LNCAP (cell line): ENCODE measurements around the gene EVC.

ENCODE experiments used
- TF ChIP-seq, protein P1 (sequence below): fragments of 450-650 bp; IDR thresholded peaks from 2 replicates; pipeline ENCODE4 v1.5.1; 2017; ENCODE audit warnings: mild to moderate bottlenecking

Gene EVC

DNA sequence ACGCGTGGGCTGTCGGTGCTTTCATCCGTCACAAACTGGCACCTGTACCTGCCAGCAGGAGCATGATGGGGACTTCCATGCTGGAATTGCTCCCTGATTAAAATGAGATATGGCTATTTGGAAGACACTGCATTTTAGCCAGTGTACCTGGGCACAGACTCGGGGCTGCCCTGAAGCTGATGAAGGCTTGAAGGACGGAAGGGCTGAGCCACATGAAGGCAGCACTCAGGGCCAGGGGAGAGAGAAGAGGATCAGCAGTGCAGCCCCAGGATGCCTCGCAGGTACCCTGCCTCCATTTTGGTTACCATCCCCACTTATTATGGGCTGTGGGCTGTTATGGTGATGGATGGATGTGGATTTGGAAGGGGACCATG is 102.9 kb downstream of the EVC start:
- TF ChIP-seq, protein P1, sequence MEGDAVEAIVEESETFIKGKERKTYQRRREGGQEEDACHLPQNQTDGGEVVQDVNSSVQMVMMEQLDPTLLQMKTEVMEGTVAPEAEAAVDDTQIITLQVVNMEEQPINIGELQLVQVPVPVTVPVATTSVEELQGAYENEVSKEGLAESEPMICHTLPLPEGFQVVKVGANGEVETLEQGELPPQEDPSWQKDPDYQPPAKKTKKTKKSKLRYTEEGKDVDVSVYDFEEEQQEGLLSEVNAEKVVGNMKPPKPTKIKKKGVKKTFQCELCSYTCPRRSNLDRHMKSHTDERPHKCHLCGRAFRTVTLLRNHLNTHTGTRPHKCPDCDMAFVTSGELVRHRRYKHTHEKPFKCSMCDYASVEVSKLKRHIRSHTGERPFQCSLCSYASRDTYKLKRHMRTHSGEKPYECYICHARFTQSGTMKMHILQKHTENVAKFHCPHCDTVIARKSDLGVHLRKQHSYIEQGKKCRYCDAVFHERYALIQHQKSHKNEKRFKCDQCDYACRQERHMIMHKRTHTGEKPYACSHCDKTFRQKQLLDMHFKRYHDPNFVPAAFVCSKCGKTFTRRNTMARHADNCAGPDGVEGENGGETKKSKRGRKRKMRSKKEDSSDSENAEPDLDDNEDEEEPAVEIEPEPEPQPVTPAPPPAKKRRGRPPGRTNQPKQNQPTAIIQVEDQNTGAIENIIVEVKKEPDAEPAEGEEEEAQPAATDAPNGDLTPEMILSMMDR = no peak

DNA sequence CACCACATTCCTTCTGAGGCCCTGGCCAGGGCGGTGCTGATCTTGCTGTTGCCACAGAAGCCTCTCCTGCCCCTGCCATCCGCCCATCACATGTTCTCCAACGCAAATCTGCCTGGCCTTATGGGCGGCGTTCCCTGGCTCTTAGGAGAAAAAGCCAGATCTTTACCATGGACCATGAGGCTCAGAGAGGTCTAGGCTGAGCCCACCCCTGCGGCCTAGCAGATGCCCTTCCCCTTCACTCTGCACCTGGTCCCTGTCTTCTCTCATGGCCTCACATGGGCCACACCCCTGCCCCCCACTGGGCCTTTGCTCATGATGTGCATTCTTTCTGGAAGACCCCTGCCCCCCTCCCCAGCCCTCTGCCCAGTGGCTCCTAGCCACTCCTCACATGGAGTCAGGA is 103.4 kb downstream of the EVC start:
- TF ChIP-seq, protein P1 = no peak

DNA sequence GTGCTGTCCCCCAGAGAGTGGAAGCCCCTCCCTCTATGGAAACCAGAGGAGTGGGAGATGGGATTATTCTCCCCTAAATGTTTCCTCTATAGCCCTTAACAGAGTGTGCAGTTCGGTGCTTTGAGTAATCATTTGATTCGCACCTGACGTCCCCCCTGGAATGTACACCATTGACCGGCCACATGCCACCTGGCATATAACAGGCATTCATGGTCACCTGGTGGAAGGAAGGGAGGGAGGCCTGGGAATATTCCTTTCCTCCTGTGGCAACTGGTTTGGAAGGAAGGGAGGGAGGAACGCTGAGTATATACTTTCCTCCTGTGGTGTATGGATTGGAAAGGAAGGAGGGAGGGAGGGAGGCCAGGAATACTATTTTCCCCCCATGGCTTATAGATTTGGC is 104.6 kb downstream of the EVC start:
- TF ChIP-seq, protein P1 = no peak

DNA sequence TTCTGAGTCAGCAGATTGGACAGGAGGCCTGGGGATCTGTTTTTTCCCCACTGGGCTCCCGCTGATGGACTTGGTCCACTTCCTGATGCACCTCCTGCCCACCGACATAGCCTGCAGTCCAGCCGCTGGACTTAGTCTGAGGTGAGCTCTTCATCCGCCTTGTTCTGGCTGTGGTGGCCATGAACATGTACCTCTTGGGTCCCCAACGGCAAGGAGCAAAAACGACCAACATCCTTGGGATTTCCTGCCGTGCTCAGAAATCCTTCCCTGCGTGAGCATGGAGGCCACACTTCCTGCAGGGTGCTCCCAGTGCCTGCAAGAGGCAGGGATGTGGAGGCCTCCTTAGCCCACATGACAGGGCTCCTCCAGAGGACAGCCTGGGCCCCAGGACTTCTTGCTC is 105.1 kb downstream of the EVC start:
- TF ChIP-seq, protein P1 = no peak

DNA sequence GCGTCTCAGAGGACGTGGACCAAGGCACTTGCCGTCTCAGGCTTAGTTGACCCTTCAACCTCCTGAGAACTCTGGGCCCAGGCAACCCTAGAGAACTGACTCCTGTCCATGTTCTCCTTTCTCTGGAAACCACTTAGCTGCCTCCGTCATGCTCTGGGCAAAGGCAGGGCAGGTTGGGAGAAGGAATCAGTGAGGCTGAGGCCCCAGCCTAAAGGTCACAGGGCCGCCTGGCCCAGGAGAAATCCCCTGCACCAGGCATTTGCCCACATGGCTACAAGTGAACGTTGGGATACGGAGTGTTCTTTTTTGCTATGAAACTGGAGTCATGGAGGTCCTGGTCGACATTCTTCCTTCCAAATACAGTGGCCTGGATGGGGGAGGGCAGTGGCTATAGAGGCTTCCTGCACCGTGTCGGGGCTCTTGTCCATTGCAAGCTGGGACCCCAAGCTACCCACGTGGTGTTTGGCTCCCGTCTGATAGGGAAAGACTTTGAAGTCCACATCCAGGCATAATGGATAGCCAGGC is 105.9 kb downstream of the EVC start:
- TF ChIP-seq, protein P1 = no peak

DNA sequence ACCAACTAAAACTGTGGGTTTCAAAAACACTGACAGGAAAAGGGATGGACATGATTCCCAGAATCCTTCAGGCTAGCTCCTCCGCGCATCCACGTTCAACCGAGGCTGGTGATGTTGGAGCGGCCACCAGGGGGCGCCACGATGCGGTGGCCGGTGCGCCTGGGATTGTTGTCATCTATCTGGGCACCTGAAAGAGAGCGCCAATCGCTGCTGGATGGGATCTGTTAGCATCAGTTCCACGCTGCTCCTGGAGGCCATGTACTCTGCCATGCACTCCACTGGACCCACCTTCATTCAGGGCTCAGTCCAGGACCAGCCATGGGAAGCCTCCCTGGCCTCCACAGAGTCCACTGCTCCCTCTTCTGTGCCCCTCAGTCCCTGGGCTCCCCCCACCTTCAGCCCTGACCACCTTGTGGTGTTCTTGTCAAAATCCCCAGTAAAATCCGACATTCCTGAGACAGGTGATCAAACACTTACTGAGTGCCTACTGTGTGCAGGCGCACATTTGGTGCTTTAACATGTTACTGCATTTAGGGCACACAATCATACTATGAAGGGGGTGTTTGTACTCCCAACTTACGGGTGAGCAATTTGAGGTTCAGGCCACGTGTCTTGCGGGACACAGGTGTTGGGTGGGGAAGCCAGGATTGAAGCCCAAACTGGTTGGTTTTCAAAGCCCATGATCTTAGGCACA is 110.8 kb downstream of the EVC start:
- TF ChIP-seq, protein P1 = peak; percentile 60

DNA sequence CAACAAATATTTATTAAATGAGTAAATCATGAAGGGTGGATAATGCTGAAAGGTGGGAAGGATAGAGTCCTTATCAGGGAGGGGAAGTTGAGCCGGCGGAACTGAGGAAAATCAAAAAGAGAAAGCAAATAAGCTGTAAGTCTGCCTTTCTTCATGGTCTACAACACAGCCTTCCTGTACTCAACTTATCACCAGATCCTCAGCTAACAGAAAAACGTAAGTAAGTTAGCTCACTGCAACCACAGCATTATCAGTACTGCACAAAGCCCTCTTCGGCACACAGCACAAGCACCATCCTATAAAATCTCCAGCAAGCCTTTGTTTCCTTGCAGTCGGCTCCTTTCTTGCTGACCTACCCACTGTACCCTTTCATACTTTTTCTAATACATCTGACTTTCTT is 111.6 kb downstream of the EVC start:
- TF ChIP-seq, protein P1 = no peak
